DMS 273 (cell line): ENCODE measurements around the gene EPHA3.
A peak's percentile ranks its signal among the peaks of the same experiment; 100 is the strongest.
"Not testable (repeated sequence)": the region's sequence is repeated elsewhere in the genome, so short reads cannot be mapped to it uniquely, and the experiment has no call there.

Experiments
- DNase-seq: peaks from one replicate; lab custom pipeline; 2025; ENCODE audit not compliant: unreplicated experiment; lab: John Stamatoyannopoulos, UW

The EPHA3 gene

GRCh38 chr3:89350935-89351334 is 243.5 kb downstream of the EPHA3 start:
- DNase-seq: not testable (repeated sequence)

DNA sequence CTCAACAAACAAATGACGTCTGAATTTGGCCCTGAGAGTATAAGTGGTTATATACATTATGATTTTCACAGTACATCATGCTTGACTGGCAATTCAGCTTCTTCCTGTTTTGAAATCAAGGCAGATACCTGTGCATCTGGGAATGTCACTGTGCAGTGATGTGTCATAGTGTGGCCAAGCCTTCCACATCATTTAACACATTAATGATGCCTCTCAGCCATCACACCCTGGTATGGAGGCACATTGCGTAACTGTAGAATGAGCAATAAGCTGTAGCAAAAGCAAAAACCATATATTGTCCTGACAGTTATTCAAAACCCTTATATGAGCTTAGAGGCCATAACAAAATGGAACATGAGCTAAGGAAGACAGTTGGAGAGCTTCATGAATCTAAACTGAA is 246.0 kb downstream of the EPHA3 start:
- no peak for DNase-seq

GRCh38 chr3:89358281-89358680 is 250.9 kb downstream of the EPHA3 start:
- no peak for DNase-seq

- no peak for DNase-seq
Observed at GRCh38 chr3:89360156-89360555, 252.7 kb downstream of the EPHA3 start.

- no peak for DNase-seq
Observed at GRCh38 chr3:89362496-89362895, 255.1 kb downstream of the EPHA3 start.

DNA sequence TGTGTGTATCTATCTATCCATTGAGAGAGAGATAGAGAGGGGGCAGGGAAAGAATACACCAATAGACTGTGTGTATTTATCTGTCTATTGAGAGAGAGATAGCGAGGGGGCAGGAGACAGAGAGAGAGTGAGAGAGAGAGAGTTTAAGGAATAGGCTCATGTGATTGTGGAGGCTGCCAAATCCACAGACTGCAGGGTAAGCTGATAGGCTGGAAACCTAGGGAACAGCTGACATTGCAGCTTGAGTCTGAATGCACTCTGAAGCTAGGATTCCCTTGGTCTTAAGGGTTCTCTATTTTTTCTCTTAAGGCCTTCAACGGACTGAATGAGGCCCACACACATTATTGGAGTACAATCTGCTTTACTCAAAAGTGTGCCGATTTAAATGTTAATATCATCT is 255.8 kb downstream of the EPHA3 start:
- DNase-seq: no peak

DNA sequence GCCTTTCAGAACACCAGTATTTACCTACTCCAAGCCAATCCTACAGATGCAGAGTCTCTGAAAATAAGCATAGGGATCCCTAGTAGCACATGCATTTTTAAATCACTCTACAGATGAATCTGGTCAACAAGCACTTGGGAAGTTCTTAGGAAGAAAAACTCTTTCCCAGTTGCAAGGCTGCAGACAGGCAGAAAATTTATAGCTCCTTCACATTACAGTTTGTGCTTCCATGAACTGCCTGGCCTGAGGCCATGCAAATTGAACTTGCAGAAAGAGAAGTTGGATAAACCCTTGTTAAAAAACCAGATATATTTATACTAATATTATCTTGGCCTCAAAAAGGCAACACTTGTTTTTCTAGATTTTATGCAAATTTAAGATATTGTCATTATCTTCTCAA is 256.9 kb downstream of the EPHA3 start:
- no peak for DNase-seq

GRCh38 chr3:89367166-89367565 is 259.7 kb downstream of the EPHA3 start:
- no peak for DNase-seq

DNA sequence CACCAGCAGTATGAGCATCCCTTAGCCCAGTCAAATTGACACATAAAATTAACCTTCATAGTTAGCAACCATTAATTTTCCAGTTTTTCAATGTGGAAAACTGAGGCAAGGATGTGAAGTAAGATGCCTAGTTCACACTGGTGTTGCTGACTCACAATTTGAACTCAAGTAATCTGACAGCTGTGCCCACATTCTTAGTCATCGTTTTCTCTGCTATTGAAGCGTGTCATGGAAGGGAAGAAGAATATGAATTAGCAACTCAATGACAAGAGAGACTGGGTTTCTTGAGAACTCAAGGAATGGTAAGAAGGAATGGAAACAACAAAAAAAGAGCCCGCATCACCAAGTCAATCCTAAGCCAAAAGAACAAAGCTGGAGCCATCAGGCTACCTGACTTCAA is 261.4 kb downstream of the EPHA3 start:
- no peak for DNase-seq

- DNase-seq: no peak
Observed at GRCh38 chr3:89372456-89372855, 265.0 kb downstream of the EPHA3 start.

DNA sequence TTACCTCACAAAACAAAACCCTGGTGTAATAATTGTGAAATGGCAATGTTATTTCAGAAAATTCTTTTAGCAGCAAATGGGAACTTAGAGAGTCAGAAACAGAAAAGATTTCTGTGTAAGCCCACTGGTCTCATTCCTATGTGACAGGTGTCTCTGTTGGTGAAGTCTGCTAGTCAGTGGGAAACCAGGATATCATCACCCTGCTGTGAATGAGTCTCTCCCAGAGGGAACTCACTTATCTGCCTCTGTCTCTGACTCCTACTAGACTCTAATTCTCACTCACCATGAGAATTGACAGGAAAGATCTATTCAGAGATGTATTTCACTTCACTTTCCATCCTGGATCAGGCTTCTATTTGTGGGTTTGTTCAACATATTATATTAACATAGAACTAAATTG is 266.0 kb downstream of the EPHA3 start:
- no peak for DNase-seq

DNA sequence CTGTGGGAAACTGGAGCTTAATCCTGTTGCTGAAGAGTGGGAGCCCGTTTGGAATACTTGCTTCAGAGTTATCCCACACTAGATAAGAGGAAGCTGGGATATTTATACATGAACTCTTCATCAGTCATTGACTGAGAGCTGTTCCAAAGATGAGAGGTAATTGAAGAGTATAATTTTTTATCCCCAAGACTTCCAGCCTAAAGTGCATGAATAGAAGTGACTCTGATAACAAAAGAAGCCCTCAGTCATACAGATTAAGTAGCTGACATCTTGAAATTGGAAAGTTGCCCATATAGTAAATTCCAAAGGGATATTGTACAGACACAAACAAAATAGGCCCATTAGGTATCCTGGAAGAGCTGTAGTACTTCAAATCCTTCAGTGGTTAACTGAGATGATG is 268.0 kb downstream of the EPHA3 start:
- no peak for DNase-seq

DNA sequence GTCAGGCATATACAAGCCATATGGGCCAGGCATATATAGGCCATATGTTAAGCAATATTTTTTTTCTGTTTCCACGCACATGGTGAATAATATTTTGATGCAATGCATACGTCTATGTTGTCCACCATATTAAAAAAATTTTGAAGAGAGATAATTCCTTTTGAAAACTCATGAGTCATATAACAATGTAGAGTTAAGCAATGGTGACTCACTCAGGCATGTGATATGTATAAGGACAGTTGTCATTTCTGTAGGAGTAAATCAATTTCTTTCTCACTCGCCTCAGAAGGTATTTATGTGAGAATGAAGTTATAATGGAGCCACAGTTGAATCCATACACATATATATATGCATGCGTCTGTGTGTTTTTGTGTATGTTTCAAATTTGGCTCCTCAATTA is 272.6 kb downstream of the EPHA3 start:
- no peak for DNase-seq

DNA sequence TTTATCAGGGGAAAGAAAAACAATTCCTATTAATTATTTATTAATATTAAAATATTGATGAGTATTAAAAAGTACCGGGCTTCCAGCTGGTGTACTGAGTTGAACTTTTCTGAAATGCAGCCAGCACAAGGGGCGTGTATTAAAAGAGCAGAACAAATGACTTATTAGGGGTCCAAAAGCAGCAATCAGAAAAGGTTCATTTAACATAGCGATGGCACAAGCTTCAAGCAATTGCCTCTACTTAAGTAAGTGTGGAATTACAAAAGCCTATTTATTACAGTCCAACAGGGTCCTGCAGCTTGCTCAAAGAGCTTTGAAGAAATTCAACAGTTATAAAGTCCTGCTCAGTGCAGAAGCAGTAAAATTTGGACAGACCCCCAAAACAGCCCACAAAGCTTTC is 285.6 kb downstream of the EPHA3 start:
- DNase-seq: no peak

- DNase-seq: no peak
Observed at GRCh38 chr3:89395456-89395855, 288.0 kb downstream of the EPHA3 start.

- no peak for DNase-seq
Observed at GRCh38 chr3:89395996-89396395, 288.6 kb downstream of the EPHA3 start.

DNA sequence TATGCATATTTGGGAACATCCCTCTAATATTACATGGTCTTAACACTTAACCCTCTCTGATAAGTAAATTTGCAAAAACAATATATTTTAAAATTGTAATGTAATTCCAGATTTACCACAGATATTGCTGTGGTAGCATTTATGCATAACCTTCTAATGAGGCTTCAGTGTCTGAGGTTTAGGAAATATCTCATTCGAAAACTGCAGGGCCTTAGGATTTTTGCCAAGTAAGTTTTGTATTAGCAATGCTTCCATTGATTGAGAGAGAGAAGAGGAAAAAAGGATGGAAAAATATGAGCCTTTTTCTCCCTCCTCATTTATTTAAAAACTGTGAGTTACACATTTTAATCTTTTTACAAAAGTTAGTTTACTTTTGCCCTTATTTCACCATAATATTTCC is 294.6 kb downstream of the EPHA3 start:
- no peak for DNase-seq

GRCh38 chr3:89405176-89405575 is 297.8 kb downstream of the EPHA3 start:
- DNase-seq: no peak

DNA sequence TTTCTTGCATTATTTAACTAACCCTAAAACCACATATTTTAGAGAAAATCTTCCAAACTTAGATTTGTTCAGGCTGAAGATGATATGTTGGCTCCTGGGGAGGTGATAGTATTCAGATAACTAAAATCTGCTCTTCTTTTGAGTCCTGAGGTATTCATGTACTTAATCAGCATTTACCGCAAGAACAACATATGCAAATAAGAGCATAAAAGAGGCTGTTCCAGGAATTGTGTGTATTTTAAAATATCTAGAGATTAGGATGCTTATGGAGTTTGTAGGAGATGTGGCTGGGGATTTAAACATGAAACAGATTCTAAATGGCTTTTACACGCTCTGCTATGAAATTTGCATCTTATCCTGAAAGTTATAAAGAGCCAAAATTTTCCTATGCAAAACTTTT is 298.2 kb downstream of the EPHA3 start:
- no peak for DNase-seq

GRCh38 chr3:89411201-89411600 is 303.8 kb downstream of the EPHA3 start:
- no peak for DNase-seq

GRCh38 chr3:89414270-89414669 is 306.8 kb downstream of the EPHA3 start:
- no peak for DNase-seq

DNA sequence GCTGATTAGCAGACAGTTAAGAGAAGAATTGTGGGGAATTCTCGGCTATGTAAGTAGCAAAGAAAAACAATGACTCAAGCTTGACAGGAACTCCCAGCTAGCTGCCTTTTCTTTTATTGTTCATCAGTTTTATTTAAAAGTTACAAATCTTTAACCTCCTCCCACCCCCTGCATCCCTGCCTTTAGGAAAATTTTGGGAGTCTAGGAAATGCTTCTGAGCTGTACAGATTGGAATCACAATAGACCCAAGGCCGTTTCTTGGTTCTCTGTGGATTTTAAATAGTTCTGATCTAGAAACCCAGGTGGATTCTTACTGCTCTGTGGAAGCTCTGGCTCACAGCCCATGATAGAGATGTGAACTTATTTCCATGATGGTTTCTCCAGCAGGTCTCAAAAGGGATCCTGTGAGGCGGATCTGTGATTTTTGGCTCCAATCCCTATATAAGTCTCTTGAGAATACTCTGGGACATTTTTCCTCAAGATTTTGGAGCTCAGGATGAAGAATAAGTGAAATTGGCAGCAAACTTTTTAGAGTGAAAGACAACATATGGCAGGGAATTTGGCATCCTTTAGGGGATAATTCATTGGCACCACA is 312.3 kb downstream of the EPHA3 start:
- peak; percentile 3 for DNase-seq

GRCh38 chr3:89426060-89426459 is 318.6 kb downstream of the EPHA3 start:
- DNase-seq: no peak
